ENCODE results near the gene TMEM232.

TMEM232 gene

DNA sequence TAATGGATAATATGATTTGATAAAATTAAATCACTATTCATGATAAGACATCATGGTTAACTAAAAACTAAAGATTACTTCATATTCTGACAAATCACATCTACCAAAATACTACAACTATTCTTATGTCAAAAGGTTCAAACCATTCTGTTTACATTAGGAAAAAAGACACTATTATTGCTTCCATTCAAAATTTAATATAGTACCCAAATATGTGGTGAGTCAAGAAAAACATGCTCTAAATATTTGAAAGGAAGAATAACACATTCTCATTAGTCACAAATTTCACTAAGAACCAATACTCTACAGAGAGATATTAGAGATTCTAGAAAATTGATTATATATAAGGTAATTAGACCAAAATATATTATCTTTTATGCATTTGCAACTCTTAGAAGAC is 234.0 kb downstream of the TMEM232 start:
- no peaks in the 10 kb centered on the region for H3K27me3 ChIP-seq (ENCODE audit: control insufficient read depth, insufficient read depth, low read length, poor library complexity, severe bottlenecking)
- no peaks in the 10 kb centered on the region for H3K36me3 ChIP-seq (ENCODE audit: control insufficient read depth, insufficient read depth, low read length)
- no peak overlapping the region for H3K4me3 ChIP-seq (ENCODE audit: insufficient read depth, low read depth, low read length)
- H3K9me3 ChIP-seq (ENCODE audit: control insufficient read depth, low read length): no peaks in the 10 kb centered on the region
- no peak overlapping the region for H3K27ac ChIP-seq (ENCODE audit: insufficient read depth, low read depth, low read length, poor library complexity, severe bottlenecking)
- H3K4me1 ChIP-seq (ENCODE audit: control insufficient read depth, insufficient read depth, low read length): no peaks in the 10 kb centered on the region

DNA sequence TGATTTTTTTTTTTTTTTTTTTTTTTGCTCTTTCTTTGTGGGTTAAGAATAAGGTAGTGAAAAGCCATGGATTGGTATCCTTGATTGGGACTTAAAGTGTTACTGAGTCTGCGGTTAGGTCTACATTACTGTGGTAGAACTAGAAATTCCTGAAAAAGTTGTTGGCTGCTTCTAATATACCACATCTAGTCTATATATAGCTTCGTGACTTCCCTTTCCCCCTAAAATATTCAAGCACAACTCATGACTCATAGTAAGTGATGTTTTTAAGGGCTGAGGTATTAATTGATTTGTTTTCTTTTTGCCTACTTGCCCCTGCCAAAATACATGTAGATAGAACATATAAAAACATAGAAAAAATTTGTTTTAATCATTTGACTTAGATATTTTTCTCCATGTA is 247.6 kb downstream of the TMEM232 start:
- WGBS, 2 experiments: 86 to 100% methylated on average over 1 of the region's 2 CpGs
- H3K27ac ChIP-seq (ENCODE audit: insufficient read depth, low read depth, low read length, poor library complexity, severe bottlenecking): no peak overlapping the region
- H3K4me1 ChIP-seq (ENCODE audit: control insufficient read depth, insufficient read depth, low read length): no peaks in the 10 kb centered on the region

DNA sequence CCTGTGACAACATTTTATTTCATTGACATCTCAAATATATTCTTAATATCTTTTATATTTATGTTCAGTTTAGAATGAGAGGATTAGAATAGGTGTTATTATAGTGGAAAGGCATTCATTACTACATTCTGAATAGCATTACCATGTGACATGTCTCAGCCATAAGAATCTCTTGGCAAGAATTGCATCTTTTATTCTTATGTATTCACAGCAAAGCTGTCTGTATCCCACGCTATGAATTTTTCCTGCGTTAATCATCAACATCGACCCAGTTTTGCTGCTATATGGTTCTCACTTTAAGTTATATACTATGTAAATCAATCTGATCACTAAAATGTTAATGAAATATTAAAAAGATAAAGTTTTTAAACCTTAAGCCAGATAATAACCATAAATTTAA is 248.6 kb downstream of the TMEM232 start:
- no peaks in the 10 kb centered on the region for H3K9me3 ChIP-seq (ENCODE audit: control insufficient read depth, low read length)
- H3K27me3 ChIP-seq (ENCODE audit: control insufficient read depth, insufficient read depth, low read length, poor library complexity, severe bottlenecking): no peaks in the 10 kb centered on the region
- no peaks in the 10 kb centered on the region for H3K36me3 ChIP-seq (ENCODE audit: control insufficient read depth, insufficient read depth, low read length)
- WGBS, 2 experiments: 87 to 96% methylated on average over 3 of the region's 3 CpGs
- no peaks in the 10 kb centered on the region for H3K4me1 ChIP-seq (ENCODE audit: control insufficient read depth, insufficient read depth, low read length)
- no peak overlapping the region for H3K4me3 ChIP-seq (ENCODE audit: insufficient read depth, low read depth, low read length)
- H3K27ac ChIP-seq (ENCODE audit: insufficient read depth, low read depth, low read length, poor library complexity, severe bottlenecking): no peak overlapping the region

More for the DNA sequence above, 247.6 kb downstream of the TMEM232 start:
- H3K4me3 ChIP-seq (ENCODE audit: insufficient read depth, low read depth, low read length): no peak overlapping the region
- H3K27me3 ChIP-seq (ENCODE audit: control insufficient read depth, insufficient read depth, low read length, poor library complexity, severe bottlenecking): no peaks in the 10 kb centered on the region
- no peaks in the 10 kb centered on the region for H3K36me3 ChIP-seq (ENCODE audit: control insufficient read depth, insufficient read depth, low read length)
- H3K9me3 ChIP-seq (ENCODE audit: control insufficient read depth, low read length): no peaks in the 10 kb centered on the region

DNA sequence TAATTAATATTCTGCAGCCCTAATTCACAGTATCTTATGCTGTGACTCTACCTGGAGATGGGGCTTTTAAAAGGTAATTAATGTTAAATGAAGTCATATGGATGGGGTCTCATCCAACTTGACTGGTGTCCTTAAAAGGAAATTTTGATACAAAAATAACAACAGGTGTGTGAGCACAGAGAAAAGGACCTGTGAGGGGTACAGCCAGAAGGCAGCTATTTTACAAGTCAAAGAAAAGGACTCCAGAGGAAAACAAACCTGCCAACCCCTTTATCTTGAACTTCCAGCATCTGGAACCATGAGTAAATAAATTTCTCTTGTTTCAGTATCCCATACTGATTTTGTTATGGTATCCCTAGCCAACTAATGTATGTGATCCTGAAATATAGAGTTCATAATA is 250.3 kb downstream of the TMEM232 start:
- H3K4me3 ChIP-seq (ENCODE audit: insufficient read depth, low read depth, low read length): no peak overlapping the region
- no peaks in the 10 kb centered on the region for H3K4me1 ChIP-seq (ENCODE audit: control insufficient read depth, insufficient read depth, low read length)
- no peaks in the 10 kb centered on the region for H3K9me3 ChIP-seq (ENCODE audit: control insufficient read depth, low read length)
- H3K36me3 ChIP-seq (ENCODE audit: control insufficient read depth, insufficient read depth, low read length): no peaks in the 10 kb centered on the region
- no peaks in the 10 kb centered on the region for H3K27me3 ChIP-seq (ENCODE audit: control insufficient read depth, insufficient read depth, low read length, poor library complexity, severe bottlenecking)
- no peak overlapping the region for H3K27ac ChIP-seq (ENCODE audit: insufficient read depth, low read depth, low read length, poor library complexity, severe bottlenecking)

DNA sequence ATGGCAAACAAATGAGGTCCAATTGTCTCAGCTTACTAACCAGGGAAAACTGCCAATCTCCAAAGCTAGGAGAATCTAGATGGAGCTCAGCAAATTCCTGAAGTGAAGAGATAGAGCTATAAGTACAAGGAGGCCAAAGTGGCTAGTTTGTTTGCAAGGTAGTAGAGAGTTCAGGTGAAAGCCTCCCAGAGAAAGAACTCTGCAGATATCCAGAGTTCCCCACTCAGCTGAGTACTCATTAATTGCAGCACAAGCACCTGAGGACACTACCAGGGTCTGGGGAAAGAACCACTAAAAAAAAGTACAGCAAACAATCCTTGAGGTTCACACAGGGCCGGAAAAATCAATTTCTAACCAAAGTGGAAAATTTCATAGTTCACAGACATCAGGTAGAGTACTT is 250.9 kb downstream of the TMEM232 start:
- no peaks in the 10 kb centered on the region for H3K4me1 ChIP-seq (ENCODE audit: control insufficient read depth, insufficient read depth, low read length)
- no peaks in the 10 kb centered on the region for H3K36me3 ChIP-seq (ENCODE audit: control insufficient read depth, insufficient read depth, low read length)
- H3K4me3 ChIP-seq (ENCODE audit: insufficient read depth, low read depth, low read length): no peak overlapping the region
- H3K27ac ChIP-seq (ENCODE audit: insufficient read depth, low read depth, low read length, poor library complexity, severe bottlenecking): no peak overlapping the region
- WGBS, 2 experiments: 88% methylated on average over 1 of the region's 1 CpG; no CpG with 5 or more reads in 1 of the 2 experiments
- H3K27me3 ChIP-seq (ENCODE audit: control insufficient read depth, insufficient read depth, low read length, poor library complexity, severe bottlenecking): no peaks in the 10 kb centered on the region
- H3K9me3 ChIP-seq (ENCODE audit: control insufficient read depth, low read length): no peaks in the 10 kb centered on the region

DNA sequence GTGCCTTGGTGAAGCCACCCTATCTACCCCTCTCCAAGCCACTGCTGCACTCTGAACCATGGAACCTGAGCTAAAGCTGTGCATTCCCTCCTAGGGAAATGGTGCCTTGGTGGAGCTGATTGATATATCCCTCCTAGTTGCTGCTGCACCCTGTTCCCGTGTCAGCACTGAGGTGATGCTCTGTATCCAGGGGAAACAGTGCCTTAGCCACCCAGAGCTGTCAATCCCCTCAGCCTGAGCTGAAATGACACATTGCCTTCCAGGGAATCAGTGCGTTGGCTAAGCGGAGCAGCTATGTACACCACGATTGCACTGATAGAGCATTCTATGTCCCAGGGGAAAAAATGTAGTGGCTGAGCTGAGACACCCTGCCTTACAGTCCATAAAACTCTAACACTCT is 257.0 kb downstream of the TMEM232 start:
- Histone ChIP-seq H3K4me3 (ENCODE audit: insufficient read depth, low read depth, low read length) (no peak overlapping the region), H3K27me3 (ENCODE audit: control insufficient read depth, insufficient read depth, low read length, poor library complexity, severe bottlenecking) (no peaks in the 10 kb centered on the region), H3K27ac (ENCODE audit: insufficient read depth, low read depth, low read length, poor library complexity, severe bottlenecking) (no peak overlapping the region), H3K4me1 (ENCODE audit: control insufficient read depth, insufficient read depth, low read length) (no peaks in the 10 kb centered on the region), H3K36me3 (ENCODE audit: control insufficient read depth, insufficient read depth, low read length) (no peaks in the 10 kb centered on the region), H3K9me3 (ENCODE audit: control insufficient read depth, low read length) (no peaks in the 10 kb centered on the region)
- WGBS, 2 experiments: 94% methylated on average over 4 of the region's 4 CpGs

DNA sequence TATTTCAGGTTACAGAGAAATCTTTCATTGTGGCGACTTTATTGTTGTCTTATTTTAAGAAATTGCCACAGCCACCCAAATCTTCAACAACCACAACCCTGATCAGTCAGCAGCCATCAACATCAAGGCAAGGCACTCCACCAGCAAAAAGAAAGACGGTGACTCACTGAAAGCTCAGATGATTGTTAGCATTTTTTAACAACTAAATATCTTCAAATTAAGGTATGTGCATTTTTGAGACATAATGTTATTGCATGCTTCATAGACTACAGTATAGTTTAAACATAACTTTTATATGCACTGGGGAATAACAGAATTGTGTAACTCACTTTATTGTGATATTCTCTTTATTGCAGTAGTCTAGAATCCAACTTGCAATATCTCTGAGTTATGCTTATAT is 263.4 kb downstream of the TMEM232 start:
- Histone ChIP-seq H3K9me3 (ENCODE audit: control insufficient read depth, low read length) (no peaks in the 10 kb centered on the region), H3K27me3 (ENCODE audit: control insufficient read depth, insufficient read depth, low read length, poor library complexity, severe bottlenecking) (no peaks in the 10 kb centered on the region), H3K4me1 (ENCODE audit: control insufficient read depth, insufficient read depth, low read length) (no peaks in the 10 kb centered on the region), H3K27ac (ENCODE audit: insufficient read depth, low read depth, low read length, poor library complexity, severe bottlenecking) (no peak overlapping the region), H3K4me3 (ENCODE audit: insufficient read depth, low read depth, low read length) (no peak overlapping the region), H3K36me3 (ENCODE audit: control insufficient read depth, insufficient read depth, low read length) (no peaks in the 10 kb centered on the region)
- 90 to 100% methylated on average over 1 to 2 of the region's 2 CpGs for WGBS, 2 experiments

DNA sequence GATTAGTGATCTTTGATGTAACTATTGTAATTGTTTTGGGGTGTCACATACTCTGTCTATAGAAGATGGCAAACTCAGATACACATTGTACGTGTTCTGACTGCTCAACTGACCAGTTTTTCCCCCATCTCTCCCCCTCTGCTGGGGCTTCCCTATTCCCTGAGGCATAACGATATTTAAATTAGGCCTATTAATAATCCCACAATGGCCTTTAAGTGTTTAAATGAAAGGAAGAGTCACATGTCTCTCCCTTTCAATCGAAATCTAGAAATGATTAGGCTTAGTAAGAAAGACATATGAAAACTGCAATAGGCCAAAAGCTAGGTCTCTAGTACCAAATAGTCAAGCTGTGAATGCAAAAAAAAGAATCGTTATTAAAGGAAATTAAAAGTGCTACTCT is 265.6 kb downstream of the TMEM232 start:
- no peaks in the 10 kb centered on the region for H3K9me3 ChIP-seq (ENCODE audit: control insufficient read depth, low read length)
- 91 to 93% methylated on average over 3 to 4 of the region's 4 CpGs for WGBS, 2 experiments
- no peaks in the 10 kb centered on the region for H3K4me1 ChIP-seq (ENCODE audit: control insufficient read depth, insufficient read depth, low read length)
- no peaks in the 10 kb centered on the region for H3K36me3 ChIP-seq (ENCODE audit: control insufficient read depth, insufficient read depth, low read length)
- H3K27ac ChIP-seq (ENCODE audit: insufficient read depth, low read depth, low read length, poor library complexity, severe bottlenecking): no peak overlapping the region
- no peak overlapping the region for H3K4me3 ChIP-seq (ENCODE audit: insufficient read depth, low read depth, low read length)
- H3K27me3 ChIP-seq (ENCODE audit: control insufficient read depth, insufficient read depth, low read length, poor library complexity, severe bottlenecking): no peaks in the 10 kb centered on the region

GRCh38 chr5:110458313-110458712 is 268.2 kb downstream of the TMEM232 start:
- WGBS, 2 experiments: 87 to 94% methylated on average over 1 of the region's 1 CpG
- Histone ChIP-seq H3K27me3 (ENCODE audit: control insufficient read depth, insufficient read depth, low read length, poor library complexity, severe bottlenecking) (no peaks in the 10 kb centered on the region), H3K27ac (ENCODE audit: insufficient read depth, low read depth, low read length, poor library complexity, severe bottlenecking) (no peak overlapping the region), H3K4me3 (ENCODE audit: insufficient read depth, low read depth, low read length) (no peak overlapping the region), H3K4me1 (ENCODE audit: control insufficient read depth, insufficient read depth, low read length) (no peaks in the 10 kb centered on the region), H3K36me3 (ENCODE audit: control insufficient read depth, insufficient read depth, low read length) (no peaks in the 10 kb centered on the region), H3K9me3 (ENCODE audit: control insufficient read depth, low read length) (no peaks in the 10 kb centered on the region)

DNA sequence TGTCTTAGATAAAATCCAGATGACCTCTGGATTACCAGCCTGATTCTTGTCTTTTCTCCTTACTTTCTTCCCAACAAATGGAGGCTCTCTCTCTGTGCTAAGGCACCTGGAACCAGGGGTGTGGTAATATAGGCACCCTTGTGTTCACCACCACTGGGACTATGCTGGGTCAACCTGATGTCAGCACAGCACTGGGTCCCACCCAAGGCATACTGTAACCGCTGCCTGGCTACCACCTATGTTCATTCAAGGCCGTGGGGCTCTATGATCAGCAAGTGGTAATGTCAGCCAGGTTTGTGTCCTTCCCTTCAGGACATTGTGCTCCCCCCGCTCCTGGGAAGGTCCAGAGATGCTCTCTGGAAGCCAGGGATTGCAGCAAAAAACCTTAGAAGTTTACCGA is 283.6 kb downstream of the TMEM232 start:
- no peaks in the 10 kb centered on the region for H3K4me1 ChIP-seq (ENCODE audit: control insufficient read depth, insufficient read depth, low read length)
- WGBS, 2 experiments: 92 to 95% methylated on average over 4 of the region's 4 CpGs
- H3K36me3 ChIP-seq (ENCODE audit: control insufficient read depth, insufficient read depth, low read length): no peaks in the 10 kb centered on the region
- no peak overlapping the region for H3K4me3 ChIP-seq (ENCODE audit: insufficient read depth, low read depth, low read length)
- H3K27ac ChIP-seq (ENCODE audit: insufficient read depth, low read depth, low read length, poor library complexity, severe bottlenecking): no peak overlapping the region
- no peaks in the 10 kb centered on the region for H3K9me3 ChIP-seq (ENCODE audit: control insufficient read depth, low read length)
- H3K27me3 ChIP-seq (ENCODE audit: control insufficient read depth, insufficient read depth, low read length, poor library complexity, severe bottlenecking): no peaks in the 10 kb centered on the region

GRCh38 chr5:110441035-110441434 is 285.4 kb downstream of the TMEM232 start:
- Histone ChIP-seq H3K9me3 (ENCODE audit: control insufficient read depth, low read length) (no peaks in the 10 kb centered on the region), H3K4me3 (ENCODE audit: insufficient read depth, low read depth, low read length) (no peak overlapping the region), H3K4me1 (ENCODE audit: control insufficient read depth, insufficient read depth, low read length) (no peaks in the 10 kb centered on the region), H3K27me3 (ENCODE audit: control insufficient read depth, insufficient read depth, low read length, poor library complexity, severe bottlenecking) (no peaks in the 10 kb centered on the region), H3K27ac (ENCODE audit: insufficient read depth, low read depth, low read length, poor library complexity, severe bottlenecking) (no peak overlapping the region), H3K36me3 (ENCODE audit: control insufficient read depth, insufficient read depth, low read length) (no peaks in the 10 kb centered on the region)
- WGBS, 2 experiments: 47 to 50% methylated on average over 2 of the region's 2 CpGs

Data from ectodermal cell (in vitro differentiated cells).